H9 (cell line): ENCODE results near the gene FAM53A. TPM values are rescaled to one million over a fixed set of nuclear protein-coding genes. Genes with fewer than 3 reads are reported as not detected.
A peak's percentile ranks its signal among the peaks of the same experiment; 100 is the strongest.

ENCODE experiments used
- DNase-seq: peaks from one replicate; pipeline ENCODE4 v3.0.0-alpha.2; 2017
- H2AFZ ChIP-seq: one replicate; pipeline ENCODE4 v1.6.1; 2013; ENCODE audit warnings: mild to moderate bottlenecking, low read length, control low read depth, moderate library complexity
- H2AK5ac ChIP-seq: 2 replicates; pipeline ENCODE4 v1.6.1; 2013; ENCODE audit warnings: low read length, control low read depth, mixed read lengths; ENCODE audit not compliant: insufficient read length
- H2BK120ac ChIP-seq: one replicate; pipeline ENCODE4 v1.6.1; 2013; ENCODE audit warnings: low read depth, mild to moderate bottlenecking, low read length, control low read depth, inconsistent platforms; ENCODE audit not compliant: poor library complexity, severe bottlenecking
- H2BK12ac ChIP-seq: 2 replicates; pipeline ENCODE4 v1.6.1; 2013; ENCODE audit warnings: low read length, control low read depth, mixed read lengths, low read depth; ENCODE audit not compliant: insufficient read length
- H2BK15ac ChIP-seq: 2 replicates; pipeline ENCODE4 v1.6.1; 2013; ENCODE audit warnings: low read depth, low read length, control low read depth
- H2BK20ac ChIP-seq: one replicate; pipeline ENCODE4 v1.6.1; 2013; ENCODE audit warnings: low read depth, mild to moderate bottlenecking, low read length, control low read depth, inconsistent platforms; ENCODE audit not compliant: poor library complexity, severe bottlenecking
- H2BK5ac ChIP-seq: 2 replicates; pipeline ENCODE4 v1.6.1; 2013; ENCODE audit warnings: low read length, control low read depth, mixed read lengths; ENCODE audit not compliant: insufficient read length
- H3K14ac ChIP-seq: 2 replicates; pipeline ENCODE4 v1.6.1; 2013; ENCODE audit warnings: low read length, control low read depth; ENCODE audit not compliant: insufficient read depth
- H3K18ac ChIP-seq: 2 replicates; pipeline ENCODE4 v1.6.1; 2013; ENCODE audit warnings: low read depth, mild to moderate bottlenecking, mixed read lengths, low read length, control low read depth; ENCODE audit not compliant: insufficient read length
- H3K23ac ChIP-seq: 2 replicates; pipeline ENCODE4 v1.6.1; 2013; ENCODE audit warnings: low read length, control low read depth, mixed read lengths, low read depth; ENCODE audit not compliant: insufficient read length
- H3K23me2 ChIP-seq: 2 replicates; pipeline ENCODE4 v1.6.1; 2013; ENCODE audit warnings: low read depth, mild to moderate bottlenecking, mixed read lengths, low read length, control low read depth; ENCODE audit not compliant: insufficient read length, poor library complexity, severe bottlenecking
- H3K27ac ChIP-seq: 2 replicates; pipeline ENCODE4 v1.5.1; 2013; ENCODE audit warnings: low read length, control low read depth, mixed read lengths, low read depth; ENCODE audit not compliant: insufficient read length
- H3K27me3 ChIP-seq: 2 replicates; pipeline ENCODE4 v1.6.1; 2013; ENCODE audit warnings: low read length, control low read depth, inconsistent platforms; ENCODE audit not compliant: insufficient read depth
- H3K4ac ChIP-seq: 2 replicates; pipeline ENCODE4 v1.6.1; 2013; ENCODE audit warnings: low read depth, mild to moderate bottlenecking, control low read depth, inconsistent platforms, low read length, moderate library complexity
- H3K4me1 ChIP-seq: 2 replicates; pipeline ENCODE4 v1.6.1; 2013; ENCODE audit warnings: low read length, control low read depth, inconsistent platforms; ENCODE audit not compliant: insufficient read depth
- H3K4me2 ChIP-seq: 2 replicates; pipeline ENCODE4 v1.6.1; 2013; ENCODE audit warnings: low read length, control low read depth, mixed read lengths; ENCODE audit not compliant: insufficient read length, insufficient read depth
- H3K56ac ChIP-seq: 2 replicates; pipeline ENCODE4 v1.6.1; 2013; ENCODE audit warnings: low read depth, mild to moderate bottlenecking, mixed read lengths, low read length, control low read depth; ENCODE audit not compliant: insufficient read length
- H3K79me1 ChIP-seq: 2 replicates; pipeline ENCODE4 v1.6.1; 2013; ENCODE audit warnings: low read depth, mild to moderate bottlenecking, moderate library complexity, low read length, control low read depth, inconsistent platforms; ENCODE audit not compliant: insufficient read depth, poor library complexity, severe bottlenecking
- H3K79me2 ChIP-seq: 2 replicates; pipeline ENCODE4 v1.6.1; 2013; ENCODE audit warnings: low read length, control low read depth, inconsistent platforms; ENCODE audit not compliant: insufficient read depth
- H3K9ac ChIP-seq: 2 replicates; pipeline ENCODE4 v1.6.1; 2013; ENCODE audit warnings: low read length, control low read depth, mixed read lengths; ENCODE audit not compliant: insufficient read length; ENCODE audit errors: extremely low read depth
- H3K9me3 ChIP-seq: one replicate; pipeline ENCODE4 v1.6.1; 2013; ENCODE audit warnings: low read depth, low read length, inconsistent platforms; ENCODE audit not compliant: control insufficient read depth
- H3T11ph ChIP-seq: one replicate; pipeline ENCODE4 v1.6.1; 2013; ENCODE audit warnings: mild to moderate bottlenecking, low read length, control low read depth, inconsistent platforms
- H4K20me1 ChIP-seq: one replicate; pipeline ENCODE4 v1.6.1; 2013; ENCODE audit not compliant: control insufficient read depth, insufficient read length, insufficient read depth
- H4K5ac ChIP-seq: 2 replicates; pipeline ENCODE4 v1.6.1; 2013; ENCODE audit warnings: low read depth, mild to moderate bottlenecking, mixed read lengths, low read length, control low read depth; ENCODE audit not compliant: insufficient read length
- H4K8ac ChIP-seq: replicated peaks from 2 replicates; pipeline ENCODE4 v1.6.1; 2013; ENCODE audit warnings: low read length, control low read depth, mixed read lengths, low read depth; ENCODE audit not compliant: insufficient read length
- H4K91ac ChIP-seq: 2 replicates; pipeline ENCODE4 v1.6.1; 2013; ENCODE audit warnings: low read depth, mild to moderate bottlenecking, moderate library complexity, mixed read lengths, low read length, control low read depth; ENCODE audit not compliant: insufficient read length
- H3K27ac Mint-ChIP-seq, 3 experiments: 2 replicates in 2 of 3; 3 replicates in 1 of 3; pipeline ENCODE4 v1.8.0; 2020 to 2021; ENCODE audit warnings: mixed read lengths in 3 of 3, mild to moderate bottlenecking in 1 of 3, moderate library complexity in 1 of 3
- H3K27me3 Mint-ChIP-seq: 2 replicates; pipeline ENCODE4 v1.8.0; 2021; ENCODE audit warnings: low read depth, mild to moderate bottlenecking, moderate library complexity, mixed read lengths
- H3K36me3 Mint-ChIP-seq, 3 experiments: 2 replicates in 2 of 3; 3 replicates in 1 of 3; pipeline ENCODE4 v1.8.0; 2020 to 2021; ENCODE audit warnings: low read depth in 3 of 3, mixed read lengths in 3 of 3; ENCODE audit not compliant: insufficient read depth in 1 of 3
- H3K4me1 Mint-ChIP-seq, 2 experiments: 2 replicates each; pipeline ENCODE4 v1.8.0; 2020; ENCODE audit warnings: mixed read lengths in 2 of 2
- H3K4me3 Mint-ChIP-seq, 2 experiments: 2 replicates in 1 of 2; 3 replicates in 1 of 2; pipeline ENCODE4 v1.8.0; 2020 to 2021; ENCODE audit warnings: mild to moderate bottlenecking in 2 of 2, mixed read lengths in 2 of 2, moderate library complexity in 1 of 2
- H3K9me3 Mint-ChIP-seq, 2 experiments: 2 replicates in 1 of 2; 3 replicates in 1 of 2; pipeline ENCODE4 v1.8.0; 2020; ENCODE audit warnings: mild to moderate bottlenecking in 2 of 2, mixed read lengths in 2 of 2, moderate library complexity in 1 of 2
- CTCF ChIP-seq: fragments of 200-600 bp; sonication (generic); conservative IDR thresholded peaks from 3 replicates; pipeline ENCODE4 v1.8.0; 2021; ENCODE audit warnings: antibody characterized with exemption, mild to moderate bottlenecking
- whole genome bisulfite sequencing: extraction: QIAGEN DNeasy Blood & Tissue Kit; methylation state at CpG from one replicate; pipeline ENCODE4 v1.1.7; 2013; ENCODE audit warnings: missing lambda C conversion rate, low lambda C conversion rate, mixed read lengths; ENCODE audit not compliant: insufficient read length; ENCODE audit errors: extremely low coverage; 5-methylcytosine and 5-hydroxymethylcytosine counted together
- total RNA-seq: library from RNA; stranded (reverse); gene quantifications from 2 replicates; pipeline ENCODE4 v1.2.1, GENCODE V29; 2021

Gene FAM53A
- total RNA-seq, 1 experiment from 2014 or later = 2.4 TPM

DNA sequence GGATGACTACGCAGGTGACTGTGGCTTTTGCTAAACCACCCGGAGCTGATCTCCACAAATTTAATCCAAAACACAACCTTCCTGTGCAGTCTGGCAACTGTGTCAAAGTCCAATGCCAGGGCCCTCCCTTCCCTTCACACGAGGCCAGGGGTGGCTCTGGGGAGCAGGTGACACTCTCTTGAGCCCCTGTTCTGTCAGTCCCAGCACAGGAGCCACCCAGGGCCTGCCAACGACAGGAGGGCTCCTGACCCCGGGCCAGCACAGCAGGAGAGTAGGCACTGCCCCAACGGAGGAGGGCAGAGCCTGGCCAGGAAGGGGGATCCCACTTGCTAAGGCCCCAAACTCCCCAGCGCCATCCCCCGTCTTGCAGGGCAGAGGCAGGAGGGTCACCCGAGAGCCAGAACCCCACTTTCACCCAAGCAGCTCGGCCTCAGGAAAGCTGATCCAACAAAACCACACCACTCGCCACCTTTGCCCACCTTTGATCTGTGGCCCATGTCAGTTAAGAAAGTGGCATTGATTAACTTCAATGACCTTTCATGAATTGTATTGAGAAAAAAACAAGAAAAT, 44.7 kb downstream of the FAM53A start:
- Mint-ChIP-seq H3K27me3 (no peaks in the 10 kb centered on the region), H3K4me1 (peaks cover 0 to 3% of the 10 kb centered on the region in 2 experiments; a peak in 1 of 4 replicates), H3K27ac (0 out of 7 replicates have a peak overlapping the region, but pooled peaks of 1 of the 3 experiments have one; percentile 44), H3K4me3 (no peak overlapping the region), H3K36me3 (no peaks in the 10 kb centered on the region), H3K9me3 (no peaks in the 10 kb centered on the region)
- H2BK5ac ChIP-seq = no peak overlapping the region
- no peak overlapping the region for H2AFZ ChIP-seq
- no peaks in the 10 kb centered on the region for H3K79me2 ChIP-seq
- H3K9me3 ChIP-seq = no peaks in the 10 kb centered on the region
- no peak overlapping the region for H3K18ac ChIP-seq
- H2BK12ac ChIP-seq = no peak overlapping the region
- no peak overlapping the region for H2BK15ac ChIP-seq
- H4K5ac ChIP-seq = no peak overlapping the region
- no peak for TF ChIP-seq CTCF
- no peaks in the 10 kb centered on the region for H3K23me2 ChIP-seq
- H3K14ac ChIP-seq = no peak overlapping the region
- H2BK20ac ChIP-seq = no peak overlapping the region
- no peaks in the 10 kb centered on the region for H3K4me1 ChIP-seq
- H3K27ac ChIP-seq = no peak overlapping the region
- H4K8ac ChIP-seq = no peak overlapping the region
- H3K9ac ChIP-seq = no peak overlapping the region
- no CpG with 5 or more reads among the region's 11 CpGs for WGBS
- no peak overlapping the region for H4K91ac ChIP-seq
- H3K4me2 ChIP-seq = no peak overlapping the region
- DNase-seq = no peak
- H3K79me1 ChIP-seq = no peaks in the 10 kb centered on the region
- H3K4ac ChIP-seq = no peak overlapping the region
- H2AK5ac ChIP-seq = no peak overlapping the region
- H4K20me1 ChIP-seq = no peaks in the 10 kb centered on the region
- H3K23ac ChIP-seq = no peak overlapping the region
- no peak overlapping the region for H3T11ph ChIP-seq
- H3K56ac ChIP-seq = no peak overlapping the region
- H3K27me3 ChIP-seq = no peaks in the 10 kb centered on the region
- no peak overlapping the region for H2BK120ac ChIP-seq
